ENCODE results near the gene EEF1AKMT4.
"Not testable (repeated sequence)": the region's sequence is repeated elsewhere in the genome, so short reads cannot be mapped to it uniquely, and the experiment has no call there.

Gene EEF1AKMT4

DNA sequence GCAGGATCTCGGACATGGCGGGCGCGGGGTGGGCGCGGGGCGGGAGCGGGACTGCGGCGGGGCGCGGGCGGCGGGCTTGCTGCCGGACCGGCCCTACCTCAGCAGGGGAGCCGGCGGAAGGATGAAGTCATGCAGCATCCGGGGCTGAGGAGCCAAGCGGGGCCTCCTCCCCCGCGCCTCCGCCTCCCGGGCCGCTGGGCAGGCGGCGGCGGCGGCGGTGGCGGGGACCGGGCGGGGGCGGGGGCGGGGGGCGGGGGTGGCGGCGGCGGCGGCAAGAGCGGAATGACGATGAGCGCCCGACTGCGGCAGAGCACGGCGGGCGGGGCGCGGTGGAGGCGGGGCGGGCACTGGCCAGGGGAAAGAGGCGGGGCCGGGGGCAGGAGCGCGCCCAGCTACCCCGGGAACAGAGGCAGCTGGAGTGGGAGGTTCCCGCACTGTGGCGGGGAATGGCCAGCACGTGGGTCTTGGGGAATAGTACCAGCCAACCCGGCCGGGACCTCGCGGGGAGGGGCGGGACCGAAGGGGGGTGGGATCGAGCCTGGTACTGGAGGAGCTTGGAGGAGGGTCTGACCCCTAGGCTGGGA lies 11.9 kb downstream of the EEF1AKMT4 start, which contains the start of gene CAMK2N2:
Gene CAMK2N2 (minus strand): TSS at position 284 of the 584 bp plus-strand sequence. CDS start 268 bp downstream, at position 16.
- DNase-seq = peak; percentile 55

DNA sequence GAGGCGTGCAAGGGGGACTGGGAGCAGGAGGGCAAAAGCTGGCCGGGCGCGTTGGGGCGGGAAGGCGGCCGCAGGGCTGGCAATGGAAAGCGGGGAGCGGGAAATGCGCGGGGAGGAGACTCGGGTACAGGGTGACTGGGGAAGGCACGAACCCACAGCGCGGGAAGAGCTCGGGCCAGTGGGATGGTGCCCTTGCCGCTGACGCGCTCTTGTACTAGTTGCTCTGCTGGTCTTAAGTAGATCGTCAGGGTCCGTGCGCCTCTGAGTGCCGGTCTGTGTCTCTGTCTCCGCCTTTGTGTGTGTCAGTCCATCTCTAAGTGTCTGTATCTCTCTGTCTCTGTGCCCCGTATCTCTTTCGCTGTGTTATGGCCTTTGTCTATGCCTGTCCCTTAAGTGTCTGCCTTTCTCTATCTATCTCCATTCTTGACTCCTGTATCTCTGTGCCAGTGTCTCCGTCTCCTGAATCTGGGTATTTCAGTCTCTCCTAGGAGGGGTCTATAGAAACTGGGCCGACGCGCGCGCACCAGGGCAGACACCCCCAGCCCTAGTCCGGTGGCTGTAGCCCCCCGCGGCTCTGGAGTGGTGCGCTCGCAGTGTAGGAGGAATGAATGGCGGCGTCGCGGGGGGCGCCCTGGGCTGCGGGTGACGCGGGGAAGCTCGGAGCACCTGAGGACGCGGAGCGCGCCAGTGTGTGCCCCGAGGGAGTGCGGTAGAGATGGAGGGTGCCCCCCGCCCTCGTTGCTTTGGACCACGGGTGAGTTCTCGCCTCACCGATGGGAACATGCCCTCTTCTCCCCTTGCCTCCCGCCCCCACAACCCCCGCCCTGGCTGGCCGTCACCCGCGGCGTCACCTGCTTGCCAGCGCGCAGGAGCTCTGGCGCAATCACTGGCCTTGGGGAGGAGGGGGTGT lies 12.6 kb downstream of the EEF1AKMT4 start:
- no peak for DNase-seq

DNA sequence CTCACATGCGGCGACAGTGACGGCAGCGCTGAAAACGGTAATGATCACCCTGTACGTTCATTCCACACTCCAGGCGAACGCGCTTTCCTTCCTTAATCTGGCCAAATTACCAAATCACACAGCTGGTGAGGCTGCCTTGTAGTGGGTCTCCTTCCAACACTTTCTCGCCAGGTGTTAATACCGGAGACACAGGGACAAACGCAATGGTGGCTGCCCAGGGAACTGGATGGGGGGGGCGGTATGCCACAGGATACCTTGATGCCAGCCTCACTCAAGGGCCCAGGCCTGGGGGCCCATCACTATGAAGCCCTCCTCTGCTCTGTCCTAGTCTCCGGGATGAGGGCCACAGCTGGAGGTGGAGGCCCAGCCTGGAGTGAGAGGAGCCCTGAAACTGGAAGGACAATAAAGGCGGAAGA lies 13.3 kb downstream of the EEF1AKMT4 start:
- DNase-seq = no peak

DNA sequence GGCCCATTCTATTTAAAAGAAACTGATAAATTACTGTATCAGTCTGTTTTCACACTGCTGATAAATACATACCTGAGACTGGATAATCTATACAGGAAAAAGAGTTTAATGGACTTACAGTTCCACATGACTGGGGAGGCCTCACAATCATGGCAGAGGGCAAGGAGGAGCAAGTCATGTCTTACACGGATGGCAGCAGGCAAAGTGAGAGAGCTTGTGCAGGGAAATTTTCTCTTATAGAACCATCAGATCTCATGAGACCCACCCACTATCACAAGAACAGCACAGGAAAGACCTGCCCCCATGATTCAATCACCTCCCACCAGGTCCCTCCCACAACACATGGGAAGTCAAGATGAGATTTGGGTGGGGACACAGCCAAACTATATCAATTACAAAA lies 17.8 kb downstream of the EEF1AKMT4 start:
- DNase-seq = not testable (repeated sequence)

DNA sequence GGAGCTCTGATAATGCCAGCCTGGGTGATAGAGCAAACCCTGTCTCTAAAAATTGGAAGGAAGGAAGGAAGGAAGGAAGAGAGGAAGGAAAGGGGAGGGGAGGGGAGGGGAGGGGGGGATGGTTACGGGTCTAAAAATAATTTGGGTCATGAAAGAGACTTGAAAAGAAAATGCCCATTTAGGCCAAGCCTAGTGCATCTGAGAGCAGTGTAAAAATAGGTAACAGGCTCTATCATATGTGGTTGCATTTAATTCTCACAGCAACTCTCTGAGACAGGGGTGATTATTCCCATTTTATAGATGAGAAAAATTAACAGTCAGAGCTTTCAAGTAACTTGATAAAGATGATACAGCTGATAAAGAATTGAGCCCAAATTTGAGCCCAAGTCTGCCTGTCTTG lies 22.8 kb downstream of the EEF1AKMT4 start:
- no peak for DNase-seq

DNA sequence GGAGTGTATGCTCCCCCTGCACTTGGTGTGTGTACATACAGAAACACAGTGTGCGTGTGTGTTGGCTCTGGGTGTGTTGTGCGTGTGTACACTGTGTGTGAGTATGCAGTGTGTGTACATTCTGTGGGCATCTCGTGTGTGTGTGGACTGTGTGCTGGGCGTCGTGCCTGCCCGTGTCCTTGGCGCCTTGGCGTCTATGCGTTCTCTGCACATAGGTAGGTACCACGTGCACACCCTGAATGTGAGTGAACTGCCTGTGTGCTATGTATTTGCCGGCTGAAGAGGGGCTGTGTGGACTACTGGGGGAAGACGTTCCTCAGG lies 25.9 kb downstream of the EEF1AKMT4 start:
- DNase-seq = no peak

DNA sequence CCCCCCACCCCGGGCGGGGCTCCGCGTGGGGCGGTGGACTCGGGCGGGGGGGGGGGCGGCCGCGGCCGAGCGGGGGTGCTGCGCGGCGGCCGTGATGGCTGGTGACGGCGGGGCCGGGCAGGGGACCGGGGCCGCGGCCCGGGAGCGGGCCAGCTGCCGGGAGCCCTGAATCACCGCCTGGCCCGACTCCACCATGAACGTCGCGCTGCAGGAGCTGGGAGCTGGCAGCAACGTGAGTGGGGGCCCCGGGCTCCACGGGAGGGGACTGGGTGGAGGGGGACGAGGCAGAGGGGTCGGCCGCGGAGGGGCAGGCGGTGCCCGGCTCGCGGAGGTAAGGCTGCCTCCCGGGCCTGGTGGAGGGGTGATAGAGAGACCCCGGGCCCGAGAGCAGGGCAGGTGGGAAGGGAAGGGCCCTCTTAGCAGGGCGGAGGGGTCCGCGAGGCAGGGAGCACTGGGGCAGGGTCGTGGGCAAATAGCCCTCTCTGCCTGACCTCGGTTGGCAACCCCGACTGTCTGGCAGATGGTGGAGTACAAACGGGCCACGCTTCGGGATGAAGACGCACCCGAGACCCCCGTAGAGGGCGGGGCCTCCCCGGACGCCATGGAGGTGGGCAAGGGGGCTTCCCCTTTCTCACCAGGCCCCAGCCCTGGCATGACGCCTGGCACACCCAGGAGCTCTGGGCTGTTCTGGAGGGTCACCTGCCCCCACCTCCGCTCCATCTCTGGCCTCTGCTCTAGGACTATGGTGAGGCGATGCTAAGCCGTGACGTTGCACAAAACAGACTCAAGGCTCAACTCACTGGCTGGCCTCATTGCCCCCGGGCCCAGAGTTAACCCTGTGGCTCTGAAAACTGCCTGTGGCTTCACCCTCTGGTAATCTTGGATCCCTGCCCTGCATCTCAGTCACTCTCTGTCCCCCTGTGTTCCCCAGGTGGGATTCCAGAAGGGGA lies 26.8 kb downstream of the EEF1AKMT4 start, which contains the start of gene ECE2:
Gene ECE2 (plus strand): TSS at position 62 of the 950 bp plus-strand sequence. CDS start 132 bp downstream, at position 194.
- DNase-seq = no peak

DNA sequence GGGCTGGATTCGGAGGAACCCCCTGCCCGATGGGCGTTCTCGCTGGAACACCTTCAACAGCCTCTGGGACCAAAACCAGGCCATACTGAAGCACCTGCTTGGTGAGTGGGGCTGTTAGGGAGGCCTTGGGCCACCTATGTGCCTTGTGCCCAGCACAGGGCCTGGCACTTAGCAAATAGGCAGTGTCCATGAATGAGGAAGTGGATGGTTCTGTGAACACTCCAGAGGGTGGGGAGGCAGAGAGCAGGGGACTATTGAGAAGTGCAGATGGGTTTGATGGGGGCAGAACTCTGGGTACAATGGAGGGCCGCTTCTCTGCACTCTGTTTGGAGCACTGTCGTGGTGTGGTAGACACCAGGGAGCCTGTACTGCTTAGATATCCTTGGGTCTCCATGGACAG lies 27.9 kb downstream of the EEF1AKMT4 start:
- DNase-seq = no peak

DNA sequence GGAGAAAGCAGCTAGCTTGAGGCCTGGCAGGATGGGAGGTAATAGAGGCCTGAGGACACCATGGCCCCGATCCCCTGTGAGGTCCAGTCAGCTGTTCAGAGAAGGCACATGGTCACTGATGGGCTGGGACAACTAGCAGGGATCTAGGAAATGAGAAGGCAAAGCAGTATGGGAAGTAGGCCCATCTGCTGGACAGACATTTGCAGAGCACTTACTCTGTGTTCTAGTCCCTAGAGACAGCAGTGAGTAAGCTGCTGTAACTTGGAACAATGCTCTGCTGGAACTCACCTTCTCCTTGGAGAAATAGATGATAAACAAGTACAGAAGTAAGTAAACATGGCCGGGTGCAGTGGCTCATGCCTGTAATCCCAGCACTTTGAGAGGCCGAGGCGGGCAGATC lies 33.5 kb downstream of the EEF1AKMT4 start:
- no peak for DNase-seq

DNA sequence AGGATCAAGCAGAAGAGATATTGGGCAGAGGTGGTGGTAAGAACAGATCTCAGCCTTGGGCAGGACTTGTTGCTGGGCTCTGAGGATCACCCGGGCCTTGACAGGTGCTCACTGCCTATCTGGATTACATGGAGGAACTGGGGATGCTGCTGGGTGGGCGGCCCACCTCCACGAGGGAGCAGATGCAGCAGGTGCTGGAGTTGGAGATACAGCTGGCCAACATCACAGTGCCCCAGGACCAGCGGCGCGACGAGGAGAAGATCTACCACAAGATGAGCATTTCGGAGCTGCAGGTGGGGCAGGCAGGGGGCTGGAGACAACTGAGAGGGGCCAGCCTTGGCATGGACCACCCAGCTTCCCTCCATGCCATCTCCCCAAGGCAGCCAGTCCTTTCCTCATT lies 34.2 kb downstream of the EEF1AKMT4 start:
- DNase-seq = no peak

DNA sequence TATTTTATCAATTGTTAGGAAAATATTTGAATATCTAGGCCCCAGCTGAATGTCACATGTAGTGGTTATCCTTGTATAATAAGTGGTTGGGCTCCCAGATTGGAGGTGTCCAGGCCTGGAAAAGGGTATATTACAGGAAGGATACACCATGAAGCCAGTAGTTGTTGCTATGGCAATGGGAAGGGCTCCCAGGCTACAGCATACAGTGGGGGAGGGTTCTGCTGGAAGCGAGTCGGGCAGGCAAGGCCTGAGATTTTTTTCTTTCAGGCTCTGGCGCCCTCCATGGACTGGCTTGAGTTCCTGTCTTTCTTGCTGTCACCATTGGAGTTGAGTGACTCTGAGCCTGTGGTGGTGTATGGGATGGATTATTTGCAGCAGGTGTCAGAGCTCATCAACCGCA lies 35.2 kb downstream of the EEF1AKMT4 start:
- DNase-seq = no peak

DNA sequence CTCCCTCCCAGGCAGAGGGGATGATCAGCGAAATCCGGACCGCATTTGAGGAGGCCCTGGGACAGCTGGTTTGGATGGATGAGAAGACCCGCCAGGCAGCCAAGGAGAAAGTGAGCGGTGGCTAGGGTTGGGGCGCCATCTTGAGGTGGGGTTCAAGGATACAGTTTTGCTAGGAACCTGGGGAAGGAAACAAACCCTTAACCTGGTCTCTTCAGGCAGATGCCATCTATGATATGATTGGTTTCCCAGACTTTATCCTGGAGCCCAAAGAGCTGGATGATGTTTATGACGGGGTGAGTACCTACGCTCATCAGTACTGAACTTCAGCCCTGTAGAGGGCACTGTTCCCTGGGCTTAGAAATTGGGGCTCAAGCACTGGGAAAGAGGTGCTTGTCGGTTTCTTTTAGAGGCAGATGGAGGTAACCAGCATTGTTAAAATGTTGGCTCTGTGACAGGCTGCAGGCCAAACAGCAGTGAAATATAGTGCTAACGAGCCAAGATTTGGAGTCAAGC lies 40.0 kb downstream of the EEF1AKMT4 start:
- DNase-seq = peak; percentile 63

DNA sequence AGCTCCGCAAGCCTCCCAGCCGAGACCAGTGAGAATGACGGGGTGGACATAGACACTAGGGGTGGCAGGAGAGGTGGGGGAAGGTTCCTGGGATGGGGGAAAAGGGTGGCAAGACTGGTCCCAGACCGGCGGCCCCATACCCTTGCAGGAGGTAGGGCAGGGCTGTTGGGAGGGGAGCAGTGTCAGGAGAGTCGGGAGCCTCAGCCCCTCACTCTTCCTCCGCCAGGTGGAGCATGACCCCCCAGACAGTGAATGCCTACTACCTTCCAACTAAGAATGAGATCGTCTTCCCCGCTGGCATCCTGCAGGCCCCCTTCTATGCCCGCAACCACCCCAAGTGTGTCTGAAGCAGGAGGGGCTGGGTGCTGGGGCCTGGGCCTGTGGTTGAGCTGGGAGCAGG lies 40.9 kb downstream of the EEF1AKMT4 start:
- DNase-seq = no peak

DNA sequence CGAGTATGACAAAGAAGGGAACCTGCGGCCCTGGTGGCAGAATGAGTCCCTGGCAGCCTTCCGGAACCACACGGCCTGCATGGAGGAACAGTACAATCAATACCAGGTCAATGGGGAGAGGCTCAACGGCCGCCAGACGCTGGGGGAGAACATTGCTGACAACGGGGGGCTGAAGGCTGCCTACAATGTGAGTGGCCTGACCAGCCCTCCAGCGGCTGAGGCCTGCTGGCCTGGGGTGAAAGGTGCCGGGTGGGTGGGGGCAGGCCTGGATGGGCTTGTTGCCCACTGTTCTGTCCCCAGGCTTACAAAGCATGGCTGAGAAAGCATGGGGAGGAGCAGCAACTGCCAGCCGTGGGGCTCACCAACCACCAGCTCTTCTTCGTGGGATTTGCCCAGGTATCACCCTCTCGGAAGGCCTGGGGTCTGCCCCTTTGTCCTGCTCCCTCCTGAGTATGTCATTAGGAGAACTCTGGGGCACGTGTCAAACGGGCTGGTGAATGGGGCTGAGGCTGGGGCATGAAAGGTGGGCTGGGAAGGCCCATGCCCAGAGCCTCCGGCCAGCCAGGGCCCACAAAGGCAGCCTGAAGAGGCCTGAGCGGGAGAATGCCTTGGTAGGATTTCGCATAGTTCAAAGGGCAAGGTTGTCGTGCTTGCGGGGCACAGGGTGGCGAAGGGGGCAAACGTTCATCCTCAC lies 41.7 kb downstream of the EEF1AKMT4 start:
- no peak for DNase-seq

DNA sequence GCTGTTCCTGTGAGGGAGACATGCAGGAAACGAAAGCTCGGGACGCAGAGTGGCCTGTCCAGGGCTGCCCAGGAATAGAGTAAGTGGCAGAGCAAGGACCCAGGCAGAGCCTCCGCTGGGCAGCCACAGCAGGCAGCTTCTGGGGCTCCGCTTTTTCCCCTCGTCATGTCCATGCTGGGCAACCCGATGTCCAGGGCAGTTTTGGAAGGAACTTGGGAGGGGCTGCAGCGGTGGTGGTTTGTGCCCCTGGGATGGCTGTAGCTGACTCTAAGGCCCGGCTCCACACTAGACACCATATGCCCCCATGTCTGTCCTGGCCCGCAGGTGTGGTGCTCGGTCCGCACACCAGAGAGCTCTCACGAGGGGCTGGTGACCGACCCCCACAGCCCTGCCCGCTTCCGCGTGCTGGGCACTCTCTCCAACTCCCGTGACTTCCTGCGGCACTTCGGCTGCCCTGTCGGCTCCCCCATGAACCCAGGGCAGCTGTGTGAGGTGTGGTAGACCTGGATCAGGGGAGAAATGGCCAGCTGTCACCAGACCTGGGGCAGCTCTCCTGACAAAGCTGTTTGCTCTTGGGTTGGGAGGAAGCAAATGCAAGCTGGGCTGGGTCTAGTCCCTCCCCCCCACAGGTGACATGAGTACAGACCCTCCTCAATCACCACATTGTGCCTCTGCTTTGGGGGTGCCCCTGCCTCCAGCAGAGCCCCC lies 42.4 kb downstream of the EEF1AKMT4 start:
- DNase-seq = no peak

DNA sequence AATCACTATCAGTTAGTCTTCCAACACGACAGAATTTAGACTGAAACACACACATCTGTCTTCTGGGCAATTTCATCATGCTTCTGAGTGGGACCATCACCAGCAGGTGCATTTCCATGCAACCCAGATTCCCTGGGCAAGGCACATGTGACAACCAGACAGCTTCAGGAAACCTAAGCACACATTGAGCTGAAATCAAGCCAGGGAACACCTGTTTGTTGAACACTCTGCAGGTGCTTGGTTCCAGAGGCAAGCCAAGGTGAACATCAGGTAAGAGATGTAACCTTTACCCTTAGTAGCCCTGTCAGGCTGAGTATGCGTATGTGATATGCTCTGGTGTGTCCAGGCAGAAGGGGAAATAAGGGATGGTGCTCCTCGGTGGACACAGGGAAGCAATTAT lies 46.3 kb downstream of the EEF1AKMT4 start:
- DNase-seq = no peak

DNA sequence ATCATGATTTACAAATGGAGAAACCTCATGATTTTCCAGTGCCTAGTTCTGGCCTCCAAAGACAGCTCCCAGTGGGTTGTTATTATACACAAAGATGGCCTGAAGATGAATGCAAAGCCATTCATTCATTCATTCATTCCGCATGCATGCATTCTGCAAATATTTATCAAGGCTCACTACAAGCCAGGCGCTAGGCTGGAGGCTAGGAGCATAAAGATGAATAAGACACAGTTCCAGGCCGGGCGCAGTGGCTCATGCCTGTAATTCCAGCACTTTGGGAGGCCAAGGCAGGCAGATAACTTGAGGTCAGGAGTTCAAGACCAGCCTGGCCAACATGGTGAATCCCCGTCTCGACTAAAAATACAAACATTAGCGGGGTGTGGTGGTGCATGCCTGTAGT lies 47.1 kb downstream of the EEF1AKMT4 start:
- no peak for DNase-seq

DNA sequence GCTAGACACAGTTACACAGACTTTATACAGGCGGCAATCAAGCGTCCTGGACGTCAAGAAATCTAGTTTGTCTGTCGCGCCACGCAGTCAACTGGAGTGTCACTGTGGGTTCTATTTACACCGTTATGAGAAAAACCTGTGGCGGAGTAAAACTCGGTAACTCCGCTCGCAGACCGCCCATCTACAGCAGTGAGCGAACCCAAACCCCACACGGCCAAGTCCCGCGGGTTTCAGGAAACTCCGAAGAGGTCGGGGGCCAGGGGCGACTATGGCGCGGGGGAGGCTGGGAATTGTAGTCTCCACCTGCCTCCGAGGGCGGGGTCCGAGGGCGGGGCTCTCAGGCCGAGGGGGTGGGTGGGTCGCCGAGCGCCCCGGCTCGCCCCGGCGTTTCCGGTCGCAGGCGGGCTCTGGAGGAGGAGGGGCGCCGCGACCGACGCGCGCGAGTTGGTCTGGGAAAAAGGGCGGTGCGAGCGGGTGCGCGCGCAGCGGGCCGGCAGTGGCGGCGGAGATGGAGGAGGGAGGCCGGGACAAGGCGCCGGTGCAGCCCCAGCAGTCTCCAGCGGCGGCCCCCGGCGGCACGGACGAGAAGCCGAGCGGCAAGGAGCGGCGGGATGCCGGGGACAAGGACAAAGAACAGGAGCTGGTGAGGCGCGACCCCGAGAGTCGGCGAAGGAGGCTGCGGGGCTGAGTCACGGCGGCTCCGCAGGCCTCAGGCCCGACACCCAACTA lies 49.5 kb downstream of the EEF1AKMT4 start, which contains the start of gene PSMD2:
Gene PSMD2 (plus strand): TSS at position 483 of the 729 bp plus-strand sequence. CDS start 26 bp downstream, at position 509.
- peak; percentile 98 for DNase-seq

DNA sequence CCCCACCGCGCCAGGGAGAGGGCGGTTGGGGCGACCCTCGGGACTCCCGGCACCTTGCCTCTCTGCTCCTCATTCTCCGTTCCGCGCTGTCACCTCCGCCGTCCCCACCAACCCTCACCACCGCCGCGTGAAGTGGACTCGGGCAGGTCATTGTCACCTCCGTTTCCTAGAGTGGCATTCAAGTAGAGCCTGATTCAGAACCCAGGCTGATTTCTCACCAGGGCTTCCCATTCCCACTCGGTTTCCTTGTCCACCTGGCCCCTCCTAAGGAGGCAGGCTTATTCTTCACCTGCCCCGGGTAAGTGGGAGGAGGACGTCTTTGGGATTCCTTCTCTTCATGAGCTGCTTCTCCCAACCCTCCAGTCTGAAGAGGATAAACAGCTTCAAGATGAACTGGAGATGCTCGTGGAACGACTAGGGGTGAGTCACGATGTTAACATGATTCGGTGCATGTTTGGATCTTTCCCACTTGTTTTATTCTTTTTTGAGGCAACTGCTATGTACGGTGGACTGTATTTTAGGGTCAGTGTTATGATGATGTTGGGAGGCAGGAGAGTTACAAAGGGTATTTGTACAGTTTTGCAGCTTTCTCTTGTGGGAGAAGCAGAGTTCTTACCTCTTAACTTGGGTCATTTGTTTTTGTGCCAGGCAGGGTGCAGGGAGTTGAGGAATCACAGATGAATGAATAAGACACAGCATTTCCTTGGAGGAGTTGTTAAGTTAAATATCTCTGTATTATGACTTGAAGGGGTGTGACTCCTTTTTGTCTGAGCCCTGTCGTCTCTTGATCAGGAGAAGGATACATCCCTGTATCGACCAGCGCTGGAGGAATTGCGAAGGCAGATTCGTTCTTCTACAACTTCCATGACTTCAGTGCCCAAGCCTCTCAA lies 50.3 kb downstream of the EEF1AKMT4 start:
- no peak for DNase-seq

DNA sequence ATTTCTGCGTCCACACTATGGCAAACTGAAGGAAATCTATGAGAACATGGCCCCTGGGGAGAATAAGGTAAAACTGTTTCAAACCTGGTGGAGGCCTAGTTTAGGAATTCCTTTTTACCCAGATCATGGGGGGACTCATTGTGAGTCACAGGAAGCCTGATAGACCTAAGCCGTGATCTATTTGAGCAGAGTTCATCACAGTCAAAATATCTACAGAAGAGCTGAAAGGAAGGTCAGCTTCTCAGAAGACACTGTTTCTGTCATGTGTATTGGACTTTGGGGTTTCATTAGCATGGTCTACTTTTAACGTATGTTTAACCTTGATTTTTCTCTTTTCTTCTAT lies 50.9 kb downstream of the EEF1AKMT4 start:
- no peak for DNase-seq
